NB4 (cell line): ENCODE results near the gene TEX14.

Source experiments
- TF ChIP-seq, protein P1 (sequence below): IDR thresholded peaks from one replicate; pipeline ENCODE4 v1.5.1; 2012; ENCODE audit warnings: low read depth, low read length
- TF ChIP-seq, protein P2 (sequence below): IDR thresholded peaks from 2 replicates; pipeline ENCODE4 v1.6.1; 2011; ENCODE audit warnings: low read depth, low read length

DNA sequence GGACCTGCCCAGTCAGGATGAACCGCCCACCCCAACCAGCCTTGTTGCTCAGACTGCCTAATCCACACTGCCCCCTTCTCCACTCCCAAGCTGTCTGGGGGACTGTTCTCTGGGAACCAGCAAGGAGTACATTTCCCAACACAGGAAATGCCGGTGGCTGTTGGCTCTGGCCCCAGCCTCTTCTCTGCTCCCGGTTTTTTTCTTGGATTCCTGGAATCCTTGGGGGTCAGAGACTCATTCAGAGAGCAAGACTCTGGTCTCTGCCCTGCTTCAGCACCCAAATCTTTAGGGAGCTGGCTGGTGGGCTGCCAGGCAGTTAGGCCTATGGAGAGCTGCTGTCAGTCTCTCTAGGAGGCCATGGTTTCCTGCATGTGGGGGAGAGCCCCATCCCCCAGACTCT, 166.6 kb downstream of the TEX14 start:
- TF ChIP-seq, protein P1, sequence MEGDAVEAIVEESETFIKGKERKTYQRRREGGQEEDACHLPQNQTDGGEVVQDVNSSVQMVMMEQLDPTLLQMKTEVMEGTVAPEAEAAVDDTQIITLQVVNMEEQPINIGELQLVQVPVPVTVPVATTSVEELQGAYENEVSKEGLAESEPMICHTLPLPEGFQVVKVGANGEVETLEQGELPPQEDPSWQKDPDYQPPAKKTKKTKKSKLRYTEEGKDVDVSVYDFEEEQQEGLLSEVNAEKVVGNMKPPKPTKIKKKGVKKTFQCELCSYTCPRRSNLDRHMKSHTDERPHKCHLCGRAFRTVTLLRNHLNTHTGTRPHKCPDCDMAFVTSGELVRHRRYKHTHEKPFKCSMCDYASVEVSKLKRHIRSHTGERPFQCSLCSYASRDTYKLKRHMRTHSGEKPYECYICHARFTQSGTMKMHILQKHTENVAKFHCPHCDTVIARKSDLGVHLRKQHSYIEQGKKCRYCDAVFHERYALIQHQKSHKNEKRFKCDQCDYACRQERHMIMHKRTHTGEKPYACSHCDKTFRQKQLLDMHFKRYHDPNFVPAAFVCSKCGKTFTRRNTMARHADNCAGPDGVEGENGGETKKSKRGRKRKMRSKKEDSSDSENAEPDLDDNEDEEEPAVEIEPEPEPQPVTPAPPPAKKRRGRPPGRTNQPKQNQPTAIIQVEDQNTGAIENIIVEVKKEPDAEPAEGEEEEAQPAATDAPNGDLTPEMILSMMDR = no peak
- TF ChIP-seq, protein P2, sequence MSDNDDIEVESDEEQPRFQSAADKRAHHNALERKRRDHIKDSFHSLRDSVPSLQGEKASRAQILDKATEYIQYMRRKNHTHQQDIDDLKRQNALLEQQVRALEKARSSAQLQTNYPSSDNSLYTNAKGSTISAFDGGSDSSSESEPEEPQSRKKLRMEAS = no peak
